HG03469 (cell line): Measurements from ENCODE around the gene PELO.
"Not testable (repeated sequence)": the region's sequence is repeated elsewhere in the genome, so short reads cannot be mapped to it uniquely, and the experiment has no call there.

Experiments used
- ATAC-seq: cut with Tn5 transposase; IDR thresholded peaks from one replicate; pipeline ENCODE4 v1.9.1; 2021; ENCODE audit warnings: mild to moderate bottlenecking, moderate library complexity, moderate number of reproducible peaks; ENCODE audit not compliant: unreplicated experiment

PELO gene

GRCh38 chr5:52799358-52799982 is 11.8 kb downstream of the PELO start:
- peak; percentile 10 for ATAC-seq

GRCh38 chr5:52799983-52800393 is 12.3 kb downstream of the PELO start:
- peak; percentile 74 for ATAC-seq

GRCh38 chr5:52800394-52801213 is 12.9 kb downstream of the PELO start:
- ATAC-seq = peak; percentile 24

GRCh38 chr5:52801329-52801728 is 13.6 kb downstream of the PELO start:
- no peak for ATAC-seq

- ATAC-seq = no peak
Measured at GRCh38 chr5:52802272-52802973, 14.7 kb downstream of the PELO start.

GRCh38 chr5:52802974-52803336 is 15.2 kb downstream of the PELO start:
- ATAC-seq = no peak

- ATAC-seq = no peak
Measured at GRCh38 chr5:52804387-52804791, 16.7 kb downstream of the PELO start.

- no peak for ATAC-seq
Measured at GRCh38 chr5:52804981-52805380, 17.3 kb downstream of the PELO start.

GRCh38 chr5:52805615-52806014 is 17.9 kb downstream of the PELO start:
- no peak for ATAC-seq

GRCh38 chr5:52807037-52807436 is 19.3 kb downstream of the PELO start:
- no peak for ATAC-seq

GRCh38 chr5:52807723-52808122 is 20.0 kb downstream of the PELO start:
- no peak for ATAC-seq

- no peak for ATAC-seq
Measured at GRCh38 chr5:52808316-52808901, 20.7 kb downstream of the PELO start.

- no peak for ATAC-seq
Measured at GRCh38 chr5:52809884-52810283, 22.2 kb downstream of the PELO start.

GRCh38 chr5:52810426-52810825 is 22.7 kb downstream of the PELO start:
- ATAC-seq = no peak

- ATAC-seq = no peak
Measured at GRCh38 chr5:52811067-52811749, 23.5 kb downstream of the PELO start.

GRCh38 chr5:52814352-52815148 is 26.8 kb downstream of the PELO start:
- ATAC-seq = no peak

GRCh38 chr5:52817818-52818217 is 30.1 kb downstream of the PELO start:
- ATAC-seq = no peak

GRCh38 chr5:52818360-52818759 is 30.6 kb downstream of the PELO start:
- no peak for ATAC-seq

- not testable (repeated sequence) for ATAC-seq
Measured at GRCh38 chr5:52818807-52819206, 31.1 kb downstream of the PELO start.

GRCh38 chr5:52821901-52822300 is 34.2 kb downstream of the PELO start:
- no peak for ATAC-seq
